Keratinocyte (primary cell): ENCODE results near the gene CACNA1E. TPM values are rescaled to one million over a fixed set of nuclear protein-coding genes. Genes with fewer than 3 reads are reported as not detected.

ENCODE experiments used
- DNase-seq: peaks from one replicate; pipeline ENCODE4 v3.0.0-alpha.2; 2011; ENCODE audit warnings: low read depth, missing footprints, low spot score
- FAIRE-seq: peaks from 2 replicates; lab custom pipeline; 2011; peaks lifted over from hg19 to GRCh38; lab: Jason Lieb, UNC
- H2AFZ ChIP-seq: 2 replicates; pipeline ENCODE4 v1.6.0; 2012; ENCODE audit warnings: low read length, control low read depth, inconsistent platforms; ENCODE audit not compliant: control insufficient read depth
- H3K27ac ChIP-seq: 2 replicates; pipeline ENCODE4 v1.5.1; 2011; ENCODE audit warnings: low read length; ENCODE audit not compliant: control insufficient read depth, insufficient read depth
- H3K27me3 ChIP-seq: 3 replicates; pipeline ENCODE4 v1.6.0; 2011; ENCODE audit warnings: low read length; ENCODE audit not compliant: control insufficient read depth, insufficient read depth; ENCODE audit errors: extremely low read depth
- H3K36me3 ChIP-seq, 2 experiments: 2 replicates in 1 of 2; 3 replicates in 1 of 2; pipeline ENCODE4 v1.5.1; 2011; ENCODE audit warnings: low read length in 2 of 2, mild to moderate bottlenecking in 1 of 2; ENCODE audit not compliant: control insufficient read depth in 2 of 2, insufficient read depth in 2 of 2; ENCODE audit errors: extremely low read depth in 1 of 2
- H3K4me1 ChIP-seq: 3 replicates; pipeline ENCODE4 v1.5.1; 2011; ENCODE audit warnings: low read length; ENCODE audit not compliant: control insufficient read depth, insufficient read depth; ENCODE audit errors: extremely low read depth
- H3K4me2 ChIP-seq: 3 replicates; pipeline ENCODE4 v1.6.0; 2011; ENCODE audit warnings: low read depth, low read length; ENCODE audit not compliant: control insufficient read depth, insufficient read depth; ENCODE audit errors: extremely low read depth
- H3K4me3 ChIP-seq, 3 experiments: fragments of 200-600 bp in 1 of 3; sonication (generic) in 1 of 3; 2 replicates in 2 of 3; 3 replicates in 1 of 3; pipeline ENCODE4 v1.5.1; 2011 to 2016; ENCODE audit warnings: low read length in 3 of 3, mild to moderate bottlenecking in 3 of 3, control low read depth in 2 of 3, inconsistent platforms in 1 of 3, low read depth in 1 of 3, mixed read lengths in 1 of 3, mixed run types in 1 of 3, moderate library complexity in 1 of 3; ENCODE audit not compliant: control insufficient read depth in 2 of 3, insufficient read depth in 2 of 3; ENCODE audit errors: extremely low read depth in 1 of 3
- H3K79me2 ChIP-seq: 2 replicates; pipeline ENCODE4 v1.6.0; 2012; ENCODE audit warnings: low read length; ENCODE audit not compliant: control insufficient read depth, insufficient read depth
- H3K9ac ChIP-seq: 3 replicates; pipeline ENCODE4 v1.6.0; 2011; ENCODE audit warnings: low read length; ENCODE audit not compliant: control insufficient read depth, insufficient read depth; ENCODE audit errors: extremely low read depth
- H3K9me1 ChIP-seq: 3 replicates; pipeline ENCODE4 v1.6.0; 2011; ENCODE audit warnings: low read length; ENCODE audit not compliant: control insufficient read depth, insufficient read depth; ENCODE audit errors: extremely low read depth
- H3K9me3 ChIP-seq: 2 replicates; pipeline ENCODE4 v1.5.1; 2012; ENCODE audit warnings: low read depth, low read length; ENCODE audit not compliant: control insufficient read depth
- H4K20me1 ChIP-seq: 3 replicates; pipeline ENCODE4 v1.6.0; 2011; ENCODE audit warnings: low read length; ENCODE audit not compliant: control insufficient read depth, insufficient read depth; ENCODE audit errors: extremely low read depth
- CTCF ChIP-seq, 3 experiments: IDR thresholded peaks in 1 of 3; conservative IDR thresholded peaks in 1 of 3; optimal IDR thresholded peaks in 1 of 3; 2 replicates in 2 of 3; 3 replicates in 1 of 3; pipeline versions ENCODE3 to v1.5.1; 2011; ENCODE audit warnings: low read length in 3 of 3, mild to moderate bottlenecking in 3 of 3, moderate library complexity in 2 of 3, control low read depth in 1 of 3, inconsistent platforms in 1 of 3; ENCODE audit not compliant: insufficient read depth in 2 of 3; ENCODE audit errors: extremely low read depth in 1 of 3
- EZH2 ChIP-seq: IDR thresholded peaks from one replicate; pipeline ENCODE4 v1.6.1; 2012; ENCODE audit warnings: inconsistent platforms, mild to moderate bottlenecking, low read length, moderate library complexity
- dilution Hi-C: fragments of 300-500 bp; cut with MboI; formaldehyde crosslinking; loops from one replicate; pipeline ENCODE4 v1.7.0; 2020; ENCODE audit warnings: low sequenced_read_pairs; ENCODE audit not compliant: extremely low pct_ligation_motif_present
- polyA plus RNA-seq, 5 experiments: library from polyadenylated mRNA; depleted of rRNA in 3 of 5; stranded (reverse) in 3 of 5; stranded (forward) in 1 of 5; unstranded in 1 of 5; fragments of >200 nt; gene quantifications; 1 replicate in 1 of 5; 2 replicates in 3 of 5; 3 replicates in 1 of 5; pipeline versions ENCODE4 v1.2.1 to v1.2.3, GENCODE V29; 2011 to 2012; ENCODE audit warnings: missing spikeins in 2 of 5, low read depth in 1 of 5, low replicate concordance in 1 of 5

Gene CACNA1E
- polyA plus RNA-seq, 1 donor (not counting 4 experiments of a cell fraction or from before 2014, with no cell fraction given), result not detected

GRCh38 chr1:181476581-181476980, 6.7 kb upstream of the CACNA1E start:
- Histone ChIP-seq H3K9me3 (no peaks in the 10 kb centered on the region), H3K9me1 (no peaks in the 10 kb centered on the region), H2AFZ (no peak overlapping the region), H3K79me2 (no peaks in the 10 kb centered on the region), H3K27ac (no peak overlapping the region), H3K9ac (no peak overlapping the region), H3K4me1 (no peaks in the 10 kb centered on the region), H3K4me2 (no peak overlapping the region), H3K27me3 (peaks cover 2% of the 10 kb centered on the region), H3K4me3 (no peak overlapping the region), H3K36me3 (no peaks in the 10 kb centered on the region), H4K20me1 (no peaks in the 10 kb centered on the region)
- no peak for DNase-seq
- TF ChIP-seq EZH2 (no peak), CTCF (optimal IDR thresholded peaks at IDR 0.05 in 1 of 3, IDR thresholded peaks at IDR 0.05 in 1 of 3, conservative IDR thresholded peaks at IDR 0.05 in 1 of 3; ENCODE audit: extremely low read depth in 1 of 3, insufficient read depth in 2 of 3, low read length in 3 of 3) (no peak)
- no peak for FAIRE-seq
- dilution Hi-C loops, result loop anchor here (25.0 kb wide), 1 partner anchor 186 kb away; no protein-coding TSS in a partner anchor

- Histone ChIP-seq H3K27me3 (peaks cover 20% of the 10 kb centered on the region), H2AFZ (no peak overlapping the region), H3K79me2 (no peaks in the 10 kb centered on the region), H3K4me1 (no peaks in the 10 kb centered on the region), H3K9me3 (no peaks in the 10 kb centered on the region), H4K20me1 (no peaks in the 10 kb centered on the region), H3K9me1 (no peaks in the 10 kb centered on the region), H3K36me3 (no peaks in the 10 kb centered on the region), H3K4me2 (no peak overlapping the region), H3K9ac (no peak overlapping the region), H3K27ac (no peak overlapping the region), H3K4me3 (no peak overlapping the region)
- FAIRE-seq, result no peak
- dilution Hi-C loops, result loop anchor here (25.0 kb wide), 1 partner anchor 184 kb away; no protein-coding TSS in a partner anchor
- DNase-seq, result no peak
- no peak for TF ChIP-seq CTCF (optimal IDR thresholded peaks at IDR 0.05 in 1 of 3, IDR thresholded peaks at IDR 0.05 in 1 of 3, conservative IDR thresholded peaks at IDR 0.05 in 1 of 3; ENCODE audit: extremely low read depth in 1 of 3, insufficient read depth in 2 of 3, low read length in 3 of 3)
Observed at GRCh38 chr1:181478306-181478705, 5.0 kb upstream of the CACNA1E start.
